Measurements from ENCODE around the gene DYDC2. TPM values are rescaled to one million over a fixed set of nuclear protein-coding genes. Genes with fewer than 3 reads are reported as not detected.
A peak's percentile ranks its signal among the peaks of the same experiment; 100 is the strongest.
"Not testable (repeated sequence)": the region's sequence is repeated elsewhere in the genome, so short reads cannot be mapped to it uniquely, and the experiment has no call there.

The DYDC2 gene
- total and polyA plus RNA-seq, 2 experiments from 2014 or later = 8.1 to 9.0 TPM

DNA sequence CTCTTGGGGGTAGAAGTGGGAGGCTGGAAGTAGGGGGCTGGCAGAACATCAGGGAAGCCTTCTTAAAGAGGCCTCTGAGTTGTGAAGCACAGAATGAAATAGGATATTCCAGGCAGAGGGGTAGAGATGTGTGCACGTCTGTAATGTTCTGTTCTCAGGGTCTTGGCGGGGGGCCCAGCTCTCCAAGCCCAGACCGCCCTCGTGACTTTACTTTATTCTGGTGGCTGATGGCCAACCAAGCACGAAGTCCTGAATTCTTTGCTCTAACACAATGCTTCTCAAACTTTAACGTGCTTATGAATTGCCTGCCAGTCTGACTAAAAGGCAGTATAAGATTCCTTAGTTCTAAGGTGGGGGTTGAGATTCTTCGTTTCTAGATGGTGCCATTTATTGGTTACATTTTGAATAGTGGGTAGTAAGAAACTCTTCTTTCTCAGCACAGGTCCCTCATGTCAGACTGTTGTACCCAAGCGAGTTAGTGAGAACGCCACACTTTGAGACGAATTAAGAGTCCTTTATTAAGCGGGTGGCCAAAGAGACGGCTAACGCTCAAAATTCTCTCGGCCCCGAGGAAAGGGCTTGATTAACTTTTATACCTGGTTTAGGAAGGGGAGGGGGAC lies 60.0 kb downstream of the DYDC2 start:
- H3K79me2 ChIP-seq (replicated peaks; ENCODE audit: insufficient read depth) = peaks cover 31% of the 10 kb centered on the region
- H3K27me3 ChIP-seq (ENCODE audit: insufficient read depth) = peaks cover 16% of the 10 kb centered on the region
- H3K9me2 ChIP-seq (ENCODE audit: insufficient read depth) = no peaks in the 10 kb centered on the region
- H3F3A ChIP-seq (replicated peaks; ENCODE audit: low read depth) = no peaks in the 10 kb centered on the region
- Mint-ChIP-seq H3K4me1 (peaks cover 63% of the 10 kb centered on the region), H3K27me3 (ENCODE audit: insufficient read depth, low read depth, poor library complexity) (peaks cover 10% of the 10 kb centered on the region), H3K4me3 (peak overlapping the region; percentile 64), H3K36me3 (ENCODE audit: low read depth) (no peaks in the 10 kb centered on the region), H3K27ac (no peak overlapping the region), H3K9me3 (no peaks in the 10 kb centered on the region)
- no peak overlapping the region for H3K27ac ChIP-seq (ENCODE audit: low read depth)
- DNase-seq (ENCODE audit: low spot score) (no peak), ATAC-seq (peak; percentile 37)
- peak overlapping the region; percentile 75 for H3K4me2 ChIP-seq
- H4K20me1 ChIP-seq (replicated peaks; ENCODE audit: insufficient read depth) = peaks cover 46% of the 10 kb centered on the region
- no peaks in the 10 kb centered on the region for H3K36me3 ChIP-seq (ENCODE audit: insufficient read depth)
- peak overlapping the region; percentile 40; the same call in 1 of the 2 replicates for H3K4me3 ChIP-seq
- H3K4me1 ChIP-seq (ENCODE audit: insufficient read depth) = peaks cover 42% of the 10 kb centered on the region
- no peak for TF ChIP-seq NANOG (IDR thresholded peaks at IDR 0.05; ENCODE audit: borderline replicate concordance)
- no peak for TF ChIP-seq CREB1 (CRISPR knock-in tag; IDR thresholded peaks at IDR 0.05; ENCODE audit: low read depth)
- TF ChIP-seq, protein P1, sequence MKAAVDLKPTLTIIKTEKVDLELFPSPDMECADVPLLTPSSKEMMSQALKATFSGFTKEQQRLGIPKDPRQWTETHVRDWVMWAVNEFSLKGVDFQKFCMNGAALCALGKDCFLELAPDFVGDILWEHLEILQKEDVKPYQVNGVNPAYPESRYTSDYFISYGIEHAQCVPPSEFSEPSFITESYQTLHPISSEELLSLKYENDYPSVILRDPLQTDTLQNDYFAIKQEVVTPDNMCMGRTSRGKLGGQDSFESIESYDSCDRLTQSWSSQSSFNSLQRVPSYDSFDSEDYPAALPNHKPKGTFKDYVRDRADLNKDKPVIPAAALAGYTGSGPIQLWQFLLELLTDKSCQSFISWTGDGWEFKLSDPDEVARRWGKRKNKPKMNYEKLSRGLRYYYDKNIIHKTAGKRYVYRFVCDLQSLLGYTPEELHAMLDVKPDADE (IDR thresholded peaks at IDR 0.05) = no peak
- no peak for TF ChIP-seq CTCF (conservative IDR thresholded peaks at IDR 0.05; ENCODE audit: low read depth in 2 of 2)
- no peak for TF ChIP-seq EZH2 (IDR thresholded peaks at IDR 0.05; ENCODE audit: low read depth, unreplicated experiment)
- TF ChIP-seq JUNB (IDR thresholded peaks at IDR 0.05; ENCODE audit: unreplicated experiment) = no peak
- no peak for TF ChIP-seq EZH2phosphoT487 (IDR thresholded peaks at IDR 0.05; ENCODE audit: unreplicated experiment)
- no peak for TF ChIP-seq STAT1 (IDR thresholded peaks at IDR 0.05; ENCODE audit: unreplicated experiment)
- TF ChIP-seq ZNF114 (CRISPR knock-in tag; IDR thresholded peaks at IDR 0.05) = no peak
- TF ChIP-seq ZNF462 (CRISPR knock-in tag; IDR thresholded peaks at IDR 0.05) = no peak
- H2AFZ ChIP-seq = no peak overlapping the region

DNA sequence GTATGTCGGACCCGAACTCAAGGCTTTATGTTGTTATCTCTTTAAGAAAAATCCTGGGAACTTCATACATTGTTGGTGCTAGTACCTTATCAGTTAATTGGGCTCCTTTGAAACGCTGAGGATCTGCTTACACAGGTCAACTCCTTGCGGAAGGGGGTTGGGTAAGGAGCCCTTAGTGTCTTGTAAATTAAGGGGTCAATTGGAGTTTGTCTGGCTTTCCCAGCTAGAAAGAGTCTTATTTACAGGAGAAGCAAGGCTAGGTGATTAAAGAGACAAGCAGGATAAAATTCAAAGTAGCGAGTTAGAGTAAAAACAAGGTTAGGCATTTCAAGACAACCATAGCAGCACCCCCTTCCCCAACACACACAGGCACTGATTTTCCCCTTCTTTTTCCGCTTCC lies 60.7 kb downstream of the DYDC2 start:
- H3K4me1 Mint-ChIP-seq = peaks cover 60% of the 10 kb centered on the region
- not testable (repeated sequence) for H3K36me3 Mint-ChIP-seq (ENCODE audit: low read depth); H2AFZ ChIP-seq; H3K27ac ChIP-seq (ENCODE audit: low read depth); H3K9me2 ChIP-seq (ENCODE audit: insufficient read depth); H3K27ac Mint-ChIP-seq; H3K36me3 ChIP-seq (ENCODE audit: insufficient read depth); H3K9me3 Mint-ChIP-seq; H3F3A ChIP-seq (replicated peaks; ENCODE audit: low read depth)
- H3K79me2 ChIP-seq (replicated peaks; ENCODE audit: insufficient read depth) = peaks cover 31% of the 10 kb centered on the region
- peaks cover 16% of the 10 kb centered on the region for H3K27me3 ChIP-seq (ENCODE audit: insufficient read depth)
- H3K4me3 ChIP-seq = peak overlapping the region; percentile 40
- peaks cover 10% of the 10 kb centered on the region for H3K27me3 Mint-ChIP-seq (ENCODE audit: insufficient read depth, low read depth, poor library complexity)
- peak; percentile 42 for DNase-seq (ENCODE audit: low spot score)
- peak; percentile 39 for ATAC-seq
- peaks cover 47% of the 10 kb centered on the region for H4K20me1 ChIP-seq (replicated peaks; ENCODE audit: insufficient read depth)
- peaks cover 42% of the 10 kb centered on the region for H3K4me1 ChIP-seq (ENCODE audit: insufficient read depth)
- H3K4me3 Mint-ChIP-seq = peak overlapping the region; percentile 64
- peak overlapping the region; percentile 75 for H3K4me2 ChIP-seq
